ENCODE measurements around the gene POLRMT. TPM values are rescaled to one million over a fixed set of nuclear protein-coding genes. Genes with fewer than 3 reads are reported as not detected.

Gene POLRMT
- total RNA-seq (2021), result 100 and 107 TPM in 2 replicates
- Bru-seq, nascent RNA, result percentile 55 among the genes with signal in this experiment
- BruChase-seq, experiment 1, labeled RNA remaining after a 2-hour chase, result percentile 65 among the genes with signal in this experiment
- BruChase-seq, experiment 2, labeled RNA remaining after a 6-hour chase, result percentile 81 among the genes with signal in this experiment
- long read RNA-seq, transcript POLRMT-202 (21 exons, 3,835 nt), result major isoform, 213 of 334 reads
- long read RNA-seq, partial matches to known transcripts, result 43 of 334 reads
- long read RNA-seq, other reads (novel, unspliced or antisense), result 78 of 334 reads

DNA sequence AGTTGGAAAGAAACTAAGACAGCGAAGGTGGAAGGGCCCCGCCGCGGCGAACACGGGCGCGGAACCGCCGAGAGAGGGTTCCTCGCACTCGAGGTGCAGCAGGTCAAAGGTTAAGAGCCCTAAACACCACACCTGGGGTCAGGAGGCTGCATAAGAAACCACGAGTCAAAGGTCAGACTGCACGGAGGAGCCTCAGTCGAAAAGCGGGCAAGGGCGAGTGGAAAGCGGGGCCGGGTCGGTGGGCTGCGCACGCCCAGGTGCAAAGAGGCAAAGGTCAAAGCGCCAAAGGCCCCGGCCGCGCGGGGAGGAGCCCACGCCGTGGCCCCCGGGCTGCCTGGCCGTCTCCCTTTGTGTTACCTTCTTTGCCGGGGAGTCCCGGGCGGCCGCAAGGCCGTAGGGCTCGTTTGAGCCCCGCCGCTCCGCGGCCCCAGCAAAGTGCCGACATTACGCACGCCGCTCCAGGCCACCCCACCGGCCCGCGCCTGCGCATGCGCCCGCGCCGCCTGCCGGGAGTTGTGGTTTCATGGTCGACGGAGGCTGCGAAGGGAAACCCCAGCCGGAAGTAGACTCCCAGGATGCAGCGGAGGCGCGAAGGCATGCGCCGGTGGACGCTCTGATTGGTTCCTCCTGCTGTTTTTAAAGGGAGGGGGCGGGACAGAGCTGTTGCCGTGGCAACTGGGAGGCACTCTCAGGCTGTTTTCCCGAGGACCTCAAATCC lies at the start of gene POLRMT:
TSS of gene POLRMT (minus strand) at position 470 of the 718 bp plus-strand sequence. CDS start at position 445, 25 bp downstream.
- TSS peak; percentile 35 for BruUV-seq (replicated peaks)
- ChIA-PET CTCF (no interaction called here), POLR2A (ENCODE audit: low non-redundant PET) (no interaction called here)
- Histone ChIP-seq H3K36me3 (ENCODE audit: insufficient read depth, low read length, poor library complexity, severe bottlenecking) (peaks cover 20% of the 10 kb centered on the region), H3K27ac (ENCODE audit: low read depth, low read length, poor library complexity, severe bottlenecking) (peak within 1 kb of the TSS; percentile 87), H3K4me3 (ENCODE audit: low read depth, low read length, poor library complexity, severe bottlenecking) (peak within 1 kb of the TSS; percentile 92), H3K9me3 (ENCODE audit: low read depth, low read length, poor library complexity, severe bottlenecking) (no peaks in the 10 kb centered on the region), H3K4me1 (ENCODE audit: insufficient read depth, low read length, poor library complexity, severe bottlenecking) (no peaks in the 10 kb centered on the region), H3K27me3 (replicated peaks; ENCODE audit: insufficient read depth, low read depth, low read length, poor library complexity) (no peaks in the 10 kb centered on the region)
- no peak for TF ChIP-seq EZH2 (IDR thresholded peaks at IDR 0.05; ENCODE audit: borderline replicate concordance, low read depth, low read length, poor library complexity, severe bottlenecking)
- TF ChIP-seq, protein P1, sequence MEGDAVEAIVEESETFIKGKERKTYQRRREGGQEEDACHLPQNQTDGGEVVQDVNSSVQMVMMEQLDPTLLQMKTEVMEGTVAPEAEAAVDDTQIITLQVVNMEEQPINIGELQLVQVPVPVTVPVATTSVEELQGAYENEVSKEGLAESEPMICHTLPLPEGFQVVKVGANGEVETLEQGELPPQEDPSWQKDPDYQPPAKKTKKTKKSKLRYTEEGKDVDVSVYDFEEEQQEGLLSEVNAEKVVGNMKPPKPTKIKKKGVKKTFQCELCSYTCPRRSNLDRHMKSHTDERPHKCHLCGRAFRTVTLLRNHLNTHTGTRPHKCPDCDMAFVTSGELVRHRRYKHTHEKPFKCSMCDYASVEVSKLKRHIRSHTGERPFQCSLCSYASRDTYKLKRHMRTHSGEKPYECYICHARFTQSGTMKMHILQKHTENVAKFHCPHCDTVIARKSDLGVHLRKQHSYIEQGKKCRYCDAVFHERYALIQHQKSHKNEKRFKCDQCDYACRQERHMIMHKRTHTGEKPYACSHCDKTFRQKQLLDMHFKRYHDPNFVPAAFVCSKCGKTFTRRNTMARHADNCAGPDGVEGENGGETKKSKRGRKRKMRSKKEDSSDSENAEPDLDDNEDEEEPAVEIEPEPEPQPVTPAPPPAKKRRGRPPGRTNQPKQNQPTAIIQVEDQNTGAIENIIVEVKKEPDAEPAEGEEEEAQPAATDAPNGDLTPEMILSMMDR (conservative IDR thresholded peaks at IDR 0.05; ENCODE audit: low read depth, low read length), result no peak
- intact Hi-C loops (cut with micrococcal nuclease; ENCODE audit: unreplicated experiment), result loop anchor here (2.0 kb wide), 1 partner anchor 22 kb away; no protein-coding TSS in a partner anchor
- DNase-seq (ENCODE audit: low spot score), result peak; percentile 99

DNA sequence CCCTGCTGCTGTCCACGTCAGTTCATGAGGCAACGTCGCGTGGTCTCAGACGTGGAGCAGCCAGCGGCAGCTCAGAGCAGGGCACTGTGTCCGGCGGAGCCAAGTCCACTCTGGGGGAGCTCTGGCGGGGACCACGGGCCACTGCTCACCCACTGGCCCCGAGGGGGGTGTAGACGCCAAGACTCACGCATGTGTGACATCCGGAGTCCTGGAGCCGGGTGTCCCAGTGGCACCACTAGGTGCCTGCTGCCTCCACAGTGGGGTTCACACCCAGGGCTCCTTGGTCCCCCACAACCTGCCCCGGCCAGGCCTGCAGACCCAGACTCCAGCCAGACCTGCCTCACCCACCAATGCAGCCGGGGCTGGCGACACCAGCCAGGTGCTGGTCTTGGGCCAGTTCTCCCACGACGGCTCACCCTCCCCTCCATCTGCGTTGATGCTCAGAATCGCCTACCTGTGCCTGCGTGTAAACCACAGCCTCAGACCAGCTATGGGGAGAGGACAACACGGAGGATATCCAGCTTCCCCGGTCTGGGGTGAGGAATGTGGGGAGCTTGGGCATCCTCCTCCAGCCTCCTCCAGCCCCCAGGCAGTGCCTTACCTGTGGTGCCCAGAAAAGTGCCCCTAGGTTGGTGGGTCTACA lies 49.5 kb upstream of the POLRMT start:
- CTCF ChIA-PET, result no interaction called here
- Histone ChIP-seq H3K36me3 (ENCODE audit: insufficient read depth, low read length, poor library complexity, severe bottlenecking) (no peaks in the 10 kb centered on the region), H3K4me1 (ENCODE audit: insufficient read depth, low read length, poor library complexity, severe bottlenecking) (peaks cover 6% of the 10 kb centered on the region), H3K27me3 (replicated peaks; ENCODE audit: insufficient read depth, low read depth, low read length, poor library complexity) (no peaks in the 10 kb centered on the region), H3K9me3 (ENCODE audit: low read depth, low read length, poor library complexity, severe bottlenecking) (no peaks in the 10 kb centered on the region), H3K4me3 (ENCODE audit: low read depth, low read length, poor library complexity, severe bottlenecking) (no peak overlapping the region), H3K27ac (ENCODE audit: low read depth, low read length, poor library complexity, severe bottlenecking) (no peak overlapping the region)
- no peak for TF ChIP-seq EZH2 (IDR thresholded peaks at IDR 0.05; ENCODE audit: borderline replicate concordance, low read depth, low read length, poor library complexity, severe bottlenecking)
- TF ChIP-seq, protein P1 (conservative IDR thresholded peaks at IDR 0.05; ENCODE audit: low read depth, low read length), result no peak
- BruUV-seq (replicated peaks), result no TSS peak
- DNase-seq (ENCODE audit: low spot score), result no peak
- intact Hi-C loops (cut with micrococcal nuclease; ENCODE audit: unreplicated experiment), result no loop called here
- POLR2A ChIA-PET (ENCODE audit: low non-redundant PET), result no interaction called here
